Keratinocyte (primary cell): ENCODE results near the gene EPHA1. TPM values are rescaled to one million over a fixed set of nuclear protein-coding genes. Genes with fewer than 3 reads are reported as not detected.

Experiments
- DNase-seq: peaks from one replicate; pipeline ENCODE4 v3.0.0-alpha.2; 2011; ENCODE audit warnings: low read depth, missing footprints, low spot score
- FAIRE-seq: peaks from 2 replicates; lab custom pipeline; 2011; peaks lifted over from hg19 to GRCh38; lab: Jason Lieb, UNC
- H2AFZ ChIP-seq: 2 replicates; pipeline ENCODE4 v1.6.0; 2012; ENCODE audit warnings: low read length, control low read depth, inconsistent platforms; ENCODE audit not compliant: control insufficient read depth
- H3K27ac ChIP-seq: 2 replicates; pipeline ENCODE4 v1.5.1; 2011; ENCODE audit warnings: low read length; ENCODE audit not compliant: control insufficient read depth, insufficient read depth
- H3K27me3 ChIP-seq: 3 replicates; pipeline ENCODE4 v1.6.0; 2011; ENCODE audit warnings: low read length; ENCODE audit not compliant: control insufficient read depth, insufficient read depth; ENCODE audit errors: extremely low read depth
- H3K36me3 ChIP-seq, 2 experiments: 2 replicates in 1 of 2; 3 replicates in 1 of 2; pipeline ENCODE4 v1.5.1; 2011; ENCODE audit warnings: low read length in 2 of 2, mild to moderate bottlenecking in 1 of 2; ENCODE audit not compliant: control insufficient read depth in 2 of 2, insufficient read depth in 2 of 2; ENCODE audit errors: extremely low read depth in 1 of 2
- H3K4me1 ChIP-seq: 3 replicates; pipeline ENCODE4 v1.5.1; 2011; ENCODE audit warnings: low read length; ENCODE audit not compliant: control insufficient read depth, insufficient read depth; ENCODE audit errors: extremely low read depth
- H3K4me2 ChIP-seq: 3 replicates; pipeline ENCODE4 v1.6.0; 2011; ENCODE audit warnings: low read depth, low read length; ENCODE audit not compliant: control insufficient read depth, insufficient read depth; ENCODE audit errors: extremely low read depth
- H3K4me3 ChIP-seq, 3 experiments: fragments of 200-600 bp in 1 of 3; sonication (generic) in 1 of 3; 2 replicates in 2 of 3; 3 replicates in 1 of 3; pipeline ENCODE4 v1.5.1; 2011 to 2016; ENCODE audit warnings: low read length in 3 of 3, mild to moderate bottlenecking in 3 of 3, control low read depth in 2 of 3, inconsistent platforms in 1 of 3, low read depth in 1 of 3, mixed read lengths in 1 of 3, mixed run types in 1 of 3, moderate library complexity in 1 of 3; ENCODE audit not compliant: control insufficient read depth in 2 of 3, insufficient read depth in 2 of 3; ENCODE audit errors: extremely low read depth in 1 of 3
- H3K79me2 ChIP-seq: 2 replicates; pipeline ENCODE4 v1.6.0; 2012; ENCODE audit warnings: low read length; ENCODE audit not compliant: control insufficient read depth, insufficient read depth
- H3K9ac ChIP-seq: 3 replicates; pipeline ENCODE4 v1.6.0; 2011; ENCODE audit warnings: low read length; ENCODE audit not compliant: control insufficient read depth, insufficient read depth; ENCODE audit errors: extremely low read depth
- H3K9me1 ChIP-seq: 3 replicates; pipeline ENCODE4 v1.6.0; 2011; ENCODE audit warnings: low read length; ENCODE audit not compliant: control insufficient read depth, insufficient read depth; ENCODE audit errors: extremely low read depth
- H3K9me3 ChIP-seq: 2 replicates; pipeline ENCODE4 v1.5.1; 2012; ENCODE audit warnings: low read depth, low read length; ENCODE audit not compliant: control insufficient read depth
- H4K20me1 ChIP-seq: 3 replicates; pipeline ENCODE4 v1.6.0; 2011; ENCODE audit warnings: low read length; ENCODE audit not compliant: control insufficient read depth, insufficient read depth; ENCODE audit errors: extremely low read depth
- CTCF ChIP-seq, 3 experiments: IDR thresholded peaks in 1 of 3; conservative IDR thresholded peaks in 1 of 3; optimal IDR thresholded peaks in 1 of 3; 2 replicates in 2 of 3; 3 replicates in 1 of 3; pipeline versions ENCODE3 to v1.5.1; 2011; ENCODE audit warnings: low read length in 3 of 3, mild to moderate bottlenecking in 3 of 3, moderate library complexity in 2 of 3, control low read depth in 1 of 3, inconsistent platforms in 1 of 3; ENCODE audit not compliant: insufficient read depth in 2 of 3; ENCODE audit errors: extremely low read depth in 1 of 3
- EZH2 ChIP-seq: IDR thresholded peaks from one replicate; pipeline ENCODE4 v1.6.1; 2012; ENCODE audit warnings: inconsistent platforms, mild to moderate bottlenecking, low read length, moderate library complexity
- dilution Hi-C: fragments of 300-500 bp; cut with MboI; formaldehyde crosslinking; loops from one replicate; pipeline ENCODE4 v1.7.0; 2020; ENCODE audit warnings: low sequenced_read_pairs; ENCODE audit not compliant: extremely low pct_ligation_motif_present
- polyA plus RNA-seq, 5 experiments: library from polyadenylated mRNA; depleted of rRNA in 3 of 5; stranded (reverse) in 3 of 5; stranded (forward) in 1 of 5; unstranded in 1 of 5; fragments of >200 nt; gene quantifications; 1 replicate in 1 of 5; 2 replicates in 3 of 5; 3 replicates in 1 of 5; pipeline versions ENCODE4 v1.2.1 to v1.2.3, GENCODE V29; 2011 to 2012; ENCODE audit warnings: missing spikeins in 2 of 5, low read depth in 1 of 5, low replicate concordance in 1 of 5

EPHA1 gene
- polyA plus RNA-seq, 1 donor (not counting 4 experiments of a cell fraction or from before 2014, with no cell fraction given): 31.9 TPM

- Histone ChIP-seq H3K27ac (no peak overlapping the region), H3K9me1 (peaks cover 6% of the 10 kb centered on the region), H3K4me3 (no peak overlapping the region), H3K9ac (no peak overlapping the region), H3K4me2 (peak overlapping the region; percentile 27), H3K27me3 (no peaks in the 10 kb centered on the region), H3K9me3 (no peaks in the 10 kb centered on the region), H4K20me1 (peaks cover 33% of the 10 kb centered on the region), H2AFZ (no peak overlapping the region), H3K79me2 (peaks cover 58% of the 10 kb centered on the region), H3K4me1 (peaks cover 30% of the 10 kb centered on the region), H3K36me3 (peaks cover 40 to 49% of the 10 kb centered on the region in 2 experiments)
- dilution Hi-C loops: no loop called here
- no peak for TF ChIP-seq CTCF (optimal IDR thresholded peaks at IDR 0.05 in 1 of 3, IDR thresholded peaks at IDR 0.05 in 1 of 3, conservative IDR thresholded peaks at IDR 0.05 in 1 of 3; ENCODE audit: extremely low read depth in 1 of 3, insufficient read depth in 2 of 3, low read length in 3 of 3)
- TF ChIP-seq EZH2: no peak
- FAIRE-seq (no peak), DNase-seq (no peak)
Measured at GRCh38 chr7:143384661-143385631, 23.7 kb downstream of the EPHA1 start.

GRCh38 chr7:143384148-143384547 lies 24.5 kb downstream of the EPHA1 start:
- peaks cover 58% of the 10 kb centered on the region for H3K79me2 ChIP-seq
- no peak for TF ChIP-seq CTCF (optimal IDR thresholded peaks at IDR 0.05 in 1 of 3, IDR thresholded peaks at IDR 0.05 in 1 of 3, conservative IDR thresholded peaks at IDR 0.05 in 1 of 3; ENCODE audit: extremely low read depth in 1 of 3, insufficient read depth in 2 of 3, low read length in 3 of 3)
- no peak for TF ChIP-seq EZH2
- H3K9ac ChIP-seq: no peak overlapping the region
- FAIRE-seq (no peak), DNase-seq (no peak)
- H3K4me3 ChIP-seq: peak overlapping the region in 2 of 3 experiments; percentile 27 to 92
- H3K9me3 ChIP-seq: no peaks in the 10 kb centered on the region
- no peak overlapping the region for H2AFZ ChIP-seq
- H3K4me1 ChIP-seq: peaks cover 38% of the 10 kb centered on the region
- peak overlapping the region; percentile 50 for H3K4me2 ChIP-seq
- dilution Hi-C loops: no loop called here
- H3K9me1 ChIP-seq: peaks cover 6% of the 10 kb centered on the region
- H3K27me3 ChIP-seq: no peaks in the 10 kb centered on the region
- H3K27ac ChIP-seq: peak overlapping the region; percentile 20
- peaks cover 32% of the 10 kb centered on the region for H4K20me1 ChIP-seq
- H3K36me3 ChIP-seq: peaks cover 32 to 42% of the 10 kb centered on the region in 2 experiments
